NCI-H128 (cell line): ENCODE results near the gene IRF5.

Experiments
- DNase-seq: peaks from one replicate; lab custom pipeline; 2025; ENCODE audit not compliant: unreplicated experiment; lab: John Stamatoyannopoulos, UW

IRF5 gene

GRCh38 chr7:128919881-128920799 is 17.6 kb upstream of the IRF5 start:
- no peak for DNase-seq

DNA sequence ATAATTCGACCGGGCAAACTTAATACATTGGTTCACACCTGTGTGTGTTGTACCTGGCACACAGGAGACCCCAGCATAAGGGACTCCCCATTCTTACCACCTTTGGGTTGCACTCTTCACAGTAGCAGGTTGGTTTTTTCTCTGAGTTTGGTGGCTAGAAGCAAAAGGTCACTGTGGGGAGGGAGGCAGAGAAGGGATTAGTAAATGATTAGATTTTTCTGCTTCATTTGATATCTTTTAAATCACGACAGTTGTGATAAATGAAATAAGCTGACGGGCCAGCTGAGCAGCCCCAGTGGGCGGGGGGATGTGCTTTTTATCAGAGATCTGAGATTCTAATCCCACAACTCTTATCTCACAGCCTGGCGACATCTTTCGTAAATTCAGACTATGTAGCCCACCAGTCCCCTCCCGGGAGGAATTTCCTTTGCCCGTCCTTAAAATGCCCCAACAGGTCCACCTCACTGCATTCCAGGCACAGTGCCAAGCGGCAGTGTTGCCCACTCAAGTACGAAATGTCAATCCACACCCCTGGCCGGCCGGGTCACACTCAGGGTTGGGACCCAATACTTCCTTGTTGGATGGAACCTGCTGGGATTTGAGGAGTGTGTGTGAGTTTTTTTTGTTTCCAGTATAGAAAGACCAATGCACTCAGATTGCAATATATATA is 16.7 kb upstream of the IRF5 start:
- DNase-seq: no peak

- no peak for DNase-seq
Measured at GRCh38 chr7:128921866-128922440, 15.8 kb upstream of the IRF5 start.

DNA sequence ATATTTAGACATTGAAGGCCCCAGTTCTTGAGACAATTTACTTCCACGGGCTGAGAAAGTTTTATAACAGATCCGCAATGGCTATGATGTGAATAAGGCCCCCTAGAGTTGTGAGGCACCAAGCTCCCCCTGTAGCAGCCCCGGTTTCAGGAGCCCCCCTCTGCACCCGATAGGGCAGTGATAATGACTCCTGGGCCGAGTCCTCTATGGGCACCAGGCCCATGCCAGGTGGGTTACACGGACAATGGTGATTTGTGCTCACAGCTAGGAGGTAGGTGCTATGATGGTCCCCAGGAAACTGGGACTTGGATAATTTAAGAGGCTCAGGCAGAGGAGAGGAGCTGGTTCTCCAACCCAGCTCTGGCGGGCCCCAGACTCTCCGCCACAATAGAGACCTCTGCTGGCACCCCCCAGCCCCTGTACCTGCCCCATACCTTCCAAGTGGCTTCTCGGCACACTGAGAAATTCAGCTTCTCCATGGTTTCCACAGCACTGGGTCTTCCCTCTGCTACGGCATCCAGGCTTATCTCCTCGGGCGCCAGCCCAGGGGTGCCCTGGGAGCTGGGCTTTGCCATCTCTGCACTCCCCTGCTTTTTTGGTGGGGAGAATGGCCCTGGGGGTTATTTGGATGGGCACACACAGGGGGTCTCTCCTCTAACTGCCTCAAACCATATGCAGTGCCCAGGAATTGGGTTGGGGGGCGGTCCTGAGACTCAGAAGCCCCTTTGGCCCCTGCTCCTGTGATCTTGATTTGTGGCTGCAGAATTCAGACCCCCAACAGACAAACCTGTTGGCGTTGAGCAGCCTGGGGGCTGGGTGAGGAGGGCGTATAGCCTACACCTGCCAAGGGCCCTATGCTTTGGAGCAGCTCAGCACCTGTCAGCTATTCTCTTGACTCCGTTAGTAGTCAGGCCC is 15.0 kb upstream of the IRF5 start:
- DNase-seq: no peak

DNA sequence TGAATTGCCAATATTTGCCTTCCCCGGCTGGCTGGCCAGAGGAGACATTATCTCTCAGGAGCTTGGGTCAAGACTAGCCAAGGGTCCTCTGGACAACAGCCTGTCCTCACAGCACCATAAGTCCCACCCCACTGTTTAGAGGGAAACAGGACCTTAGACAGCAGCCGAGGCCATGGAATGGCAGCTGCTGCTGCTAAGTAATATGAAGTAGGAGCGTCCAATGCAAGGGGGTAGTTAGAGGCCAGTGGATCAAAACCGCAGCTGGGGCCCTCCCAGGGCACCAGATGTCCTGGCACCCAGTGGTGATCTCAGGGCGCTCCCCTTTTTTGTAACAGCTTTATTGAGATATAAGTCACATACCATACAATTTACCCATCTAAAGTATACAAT is 14.3 kb upstream of the IRF5 start:
- DNase-seq: no peak

- no peak for DNase-seq
Measured at GRCh38 chr7:128924707-128925588, 12.8 kb upstream of the IRF5 start.

DNA sequence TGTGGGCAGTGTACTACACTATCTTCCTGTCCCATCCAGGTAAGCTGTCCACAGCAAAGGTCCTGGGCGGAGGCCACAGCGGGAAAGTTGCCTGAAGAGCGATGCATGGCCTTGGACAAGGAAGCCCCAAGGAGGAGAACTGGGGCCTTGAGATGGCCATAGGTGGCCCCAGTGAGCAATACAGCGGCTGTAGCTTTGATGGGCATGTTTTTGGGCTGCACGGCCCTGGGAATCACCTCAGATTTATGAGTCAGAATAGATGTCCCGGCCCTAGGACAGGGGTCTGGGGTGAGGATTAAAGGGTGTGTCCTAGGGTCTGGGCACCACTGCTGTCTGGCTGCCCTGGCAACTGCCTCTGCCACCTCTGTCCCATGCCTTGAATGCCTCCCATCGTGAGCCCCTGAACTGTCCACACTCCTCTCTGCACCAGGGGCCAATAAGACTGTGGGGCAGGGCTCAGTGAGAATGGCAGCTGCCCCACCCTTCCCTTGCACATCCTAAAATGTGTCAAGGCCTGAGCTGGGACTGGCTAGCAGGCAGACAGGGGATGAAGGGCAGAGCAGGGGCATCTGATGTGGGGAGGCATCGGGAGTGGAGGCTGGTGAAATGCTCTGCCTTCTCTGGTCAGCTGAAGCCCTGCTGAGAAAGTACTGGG is 9.4 kb upstream of the IRF5 start:
- no peak for DNase-seq

- DNase-seq: no peak
Measured at GRCh38 chr7:128928882-128929788, 8.6 kb upstream of the IRF5 start.

DNA sequence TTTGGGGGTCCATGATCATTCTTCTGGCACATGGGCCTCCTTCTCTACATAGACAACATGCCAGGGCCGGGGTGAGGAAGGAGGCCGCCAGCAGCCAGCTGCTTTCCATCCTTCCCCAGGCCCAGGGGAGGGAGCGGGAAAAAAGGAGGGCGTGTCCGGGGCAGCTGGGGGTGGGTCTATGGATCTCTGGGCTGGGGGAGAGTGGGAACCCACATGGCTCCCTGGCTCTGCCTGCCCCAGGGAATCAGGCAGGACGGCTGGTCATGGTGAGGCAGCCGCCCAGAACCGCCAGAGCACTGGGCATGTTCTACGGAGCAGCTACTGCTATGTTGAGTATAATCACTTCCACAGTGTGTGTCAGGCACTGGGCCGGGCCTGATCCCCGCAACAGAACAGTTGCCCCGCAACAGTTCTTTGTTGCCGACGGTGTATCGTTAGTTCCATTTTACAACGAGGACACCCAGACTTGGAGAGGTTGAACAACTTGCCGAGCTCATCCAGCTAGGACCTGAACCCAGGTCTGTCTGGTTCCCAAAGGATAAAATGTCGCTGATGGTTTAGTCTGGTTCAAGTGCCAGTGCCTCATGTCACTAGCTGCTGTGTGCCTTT is 6.4 kb upstream of the IRF5 start:
- no peak for DNase-seq

- DNase-seq: no peak
Measured at GRCh38 chr7:128931965-128932861, 5.5 kb upstream of the IRF5 start.

- DNase-seq: no peak
Measured at GRCh38 chr7:128932862-128933179, 4.9 kb upstream of the IRF5 start.

DNA sequence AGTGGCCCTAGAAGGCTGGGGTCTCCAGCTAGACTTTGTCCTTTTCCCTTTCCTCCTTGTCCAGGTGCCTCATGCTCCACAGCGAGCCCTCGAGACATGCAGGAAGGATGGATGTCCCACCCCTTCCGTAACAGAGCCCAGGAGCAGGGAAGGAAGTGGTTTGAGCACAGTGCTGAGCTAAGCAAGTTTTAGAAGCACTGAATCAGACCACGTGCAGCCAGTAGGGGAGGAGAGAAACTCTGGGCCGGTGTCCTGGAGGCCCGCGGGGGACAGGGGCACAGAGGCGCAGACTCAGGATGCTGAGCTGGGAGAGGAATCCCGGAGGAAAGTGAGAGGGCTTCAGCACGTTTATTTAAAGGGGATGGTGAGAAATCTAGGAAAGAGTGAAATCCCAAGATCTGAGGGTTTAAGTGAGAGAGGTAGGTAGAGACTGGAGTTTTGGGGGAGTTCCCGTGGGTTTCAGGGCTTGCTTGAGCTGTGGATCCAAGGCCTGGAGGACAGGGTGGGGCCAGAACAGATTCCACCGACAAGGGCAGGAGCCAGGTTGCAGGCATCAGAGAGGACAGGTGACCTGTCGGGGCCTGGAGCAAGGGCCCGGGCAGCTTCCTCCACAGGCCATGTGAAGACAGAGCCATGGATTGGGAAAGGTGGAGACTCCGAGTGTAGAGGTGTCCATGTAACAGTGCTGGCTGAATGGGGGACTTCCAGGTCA is 4.4 kb upstream of the IRF5 start:
- DNase-seq: no peak

DNA sequence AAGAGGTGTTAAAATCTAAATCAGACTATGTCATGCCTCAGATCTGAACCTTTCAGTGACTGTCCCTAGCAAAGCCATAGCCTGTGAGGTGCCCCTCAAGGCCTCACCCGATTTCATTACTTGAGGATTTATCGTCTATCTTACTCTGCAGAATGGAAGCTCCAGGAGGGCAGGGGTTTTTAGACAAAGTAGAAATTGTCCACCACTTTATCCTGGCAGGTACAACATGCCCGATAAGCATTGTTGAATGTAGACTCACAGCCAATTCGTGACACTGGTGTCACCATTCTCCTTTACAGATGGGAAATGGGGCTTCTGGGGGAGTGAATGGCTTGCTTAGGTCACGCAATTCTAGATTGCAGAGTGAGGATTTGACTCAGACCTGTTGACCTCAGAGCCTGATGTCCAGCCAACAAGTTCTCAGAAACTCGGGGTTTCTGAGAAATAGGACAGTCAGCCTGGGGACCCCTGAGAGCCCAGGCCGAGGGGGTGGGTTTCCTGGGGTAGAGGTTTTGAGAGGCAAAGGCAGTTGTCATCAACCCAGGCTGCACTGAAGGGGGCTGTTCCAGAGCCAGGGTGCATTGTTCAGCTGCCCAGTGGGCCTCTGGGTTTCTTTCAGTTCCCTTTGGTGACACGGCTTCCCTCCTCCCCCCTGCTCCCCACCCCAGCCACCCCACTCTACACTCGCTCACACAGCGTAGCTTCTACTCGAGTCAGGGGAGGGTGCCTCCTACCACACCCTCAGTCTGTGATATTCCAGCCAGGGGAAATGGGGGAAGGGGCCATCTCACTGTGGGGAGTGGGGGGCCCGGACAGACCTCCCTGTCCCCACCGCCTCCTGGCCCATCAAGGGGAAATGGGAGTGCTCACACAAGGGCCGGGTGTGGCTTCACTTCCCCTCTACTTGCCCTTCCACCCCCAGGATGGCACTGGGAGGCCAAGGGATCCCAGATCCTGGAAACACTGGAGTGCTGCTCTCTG is 3.1 kb upstream of the IRF5 start:
- DNase-seq: no peak

DNA sequence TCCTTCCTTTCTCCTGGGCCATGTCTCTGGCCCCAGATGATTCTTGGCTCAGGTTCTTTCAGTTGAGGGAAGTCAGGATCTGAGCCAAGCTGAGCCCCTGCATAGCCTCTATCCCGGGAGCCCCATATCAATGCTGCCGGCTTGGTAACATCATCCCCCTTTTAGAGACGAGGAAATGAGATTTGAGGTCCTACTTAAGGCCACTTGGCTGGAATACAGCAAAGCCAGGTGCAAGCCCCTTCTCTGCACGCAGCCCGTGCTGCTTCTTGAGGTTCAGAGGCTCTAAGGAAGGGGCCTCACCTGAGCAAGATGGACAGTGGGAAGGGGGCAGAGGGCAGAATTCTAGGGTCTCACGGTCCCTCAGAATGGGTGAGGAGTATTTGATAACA is 2.4 kb upstream of the IRF5 start:
- no peak for DNase-seq

GRCh38 chr7:128936798-128937197 is 929 bp upstream of the IRF5 start:
- DNase-seq: no peak

DNA sequence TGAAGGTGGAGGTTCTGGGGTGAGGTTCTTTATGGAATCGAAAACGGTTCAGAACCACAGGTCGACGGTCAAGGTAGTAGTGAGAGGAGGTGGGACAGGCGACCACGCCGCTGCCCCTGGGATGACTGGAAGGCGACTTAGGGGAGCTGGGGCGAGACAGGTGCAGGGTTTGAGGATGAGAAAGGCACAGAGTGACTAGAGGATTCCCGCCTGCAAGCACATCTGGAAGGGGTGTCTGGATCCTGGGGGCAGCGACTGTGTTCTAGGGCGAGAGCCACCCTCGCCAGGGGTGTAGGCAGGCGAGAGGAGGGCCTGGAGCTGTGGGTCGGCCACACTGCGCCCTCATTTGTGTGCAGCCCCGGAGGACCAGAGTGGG is 468 bp upstream of the IRF5 start:
- DNase-seq: no peak
